HG02870 (cell line): ENCODE results near the gene FREM2.

Experiments
- ATAC-seq: cut with Tn5 transposase; IDR thresholded peaks from one replicate; pipeline ENCODE4 v1.9.1; 2021; ENCODE audit warnings: mild to moderate bottlenecking, moderate library complexity; ENCODE audit not compliant: unreplicated experiment

The FREM2 gene

GRCh38 chr13:38686577-38687245, at the start of gene FREM2:
Gene FREM2 (plus strand): TSS chr13:38687077. CDS start chr13:38687345, 268 bp downstream.
- ATAC-seq, result no peak

- ATAC-seq, result no peak
Measured at GRCh38 chr13:38637576-38637975, 49.3 kb upstream of the FREM2 start.

- no peak for ATAC-seq
Measured at GRCh38 chr13:38641164-38641948, 45.5 kb upstream of the FREM2 start.

- ATAC-seq, result no peak
Measured at GRCh38 chr13:38647312-38647711, 39.6 kb upstream of the FREM2 start.

GRCh38 chr13:38648912-38649311, 38.0 kb upstream of the FREM2 start:
- no peak for ATAC-seq

GRCh38 chr13:38656699-38657098, 30.2 kb upstream of the FREM2 start:
- no peak for ATAC-seq

GRCh38 chr13:38657191-38657590, 29.7 kb upstream of the FREM2 start:
- ATAC-seq, result no peak

GRCh38 chr13:38658906-38659305, 28.0 kb upstream of the FREM2 start:
- ATAC-seq, result no peak

- ATAC-seq, result no peak
Measured at GRCh38 chr13:38661010-38661675, 25.7 kb upstream of the FREM2 start.

- no peak for ATAC-seq
Measured at GRCh38 chr13:38662362-38662761, 24.5 kb upstream of the FREM2 start.

- no peak for ATAC-seq
Measured at GRCh38 chr13:38664906-38665305, 22.0 kb upstream of the FREM2 start.

GRCh38 chr13:38667526-38668109, 19.3 kb upstream of the FREM2 start:
- no peak for ATAC-seq

- no peak for ATAC-seq
Measured at GRCh38 chr13:38669234-38669964, 17.5 kb upstream of the FREM2 start.

GRCh38 chr13:38670627-38671026, 16.2 kb upstream of the FREM2 start:
- ATAC-seq, result no peak

GRCh38 chr13:38671980-38672379, 14.9 kb upstream of the FREM2 start:
- no peak for ATAC-seq

- no peak for ATAC-seq
Measured at GRCh38 chr13:38674208-38674607, 12.7 kb upstream of the FREM2 start.

GRCh38 chr13:38680912-38681311, 6.0 kb upstream of the FREM2 start:
- no peak for ATAC-seq

GRCh38 chr13:38684714-38685113, 2.2 kb upstream of the FREM2 start:
- ATAC-seq, result no peak

GRCh38 chr13:38685431-38685830, 1.4 kb upstream of the FREM2 start:
- no peak for ATAC-seq

GRCh38 chr13:38685974-38686576, 802 bp upstream of the FREM2 start:
- ATAC-seq, result no peak
